ENCODE data around the gene GPRC5A.

Gene GPRC5A

GRCh38 chr12:12889701-12890100 lies 1.7 kb upstream of the GPRC5A start:
- Histone ChIP-seq H3K4me2 (ENCODE audit: low read length) (no peak overlapping the region), H3K4me1 (ENCODE audit: control insufficient read depth, insufficient read depth, low read length) (peaks cover 23% of the 10 kb centered on the region), H3K9me3 (replicated peaks; ENCODE audit: low read length) (no peaks in the 10 kb centered on the region), H3K4me3 (ENCODE audit: low read length) (no peak overlapping the region), H3K9ac (ENCODE audit: low read depth, low read length) (no peak overlapping the region), H3K36me3 (ENCODE audit: insufficient read depth, low read length) (no peaks in the 10 kb centered on the region), H3K27me3 (ENCODE audit: control insufficient read depth, insufficient read depth, low read length) (no peaks in the 10 kb centered on the region)

GRCh38 chr12:12890543-12891079 lies 751 bp upstream of the GPRC5A start:
- Histone ChIP-seq H3K4me3 (ENCODE audit: low read length) (peak overlapping the region; percentile 70), H3K36me3 (ENCODE audit: insufficient read depth, low read length) (no peaks in the 10 kb centered on the region), H3K27me3 (ENCODE audit: control insufficient read depth, insufficient read depth, low read length) (no peaks in the 10 kb centered on the region), H3K9me3 (replicated peaks; ENCODE audit: low read length) (no peaks in the 10 kb centered on the region), H3K4me2 (ENCODE audit: low read length) (peak overlapping the region; percentile 90), H3K9ac (ENCODE audit: low read depth, low read length) (peak overlapping the region; percentile 93), H3K4me1 (ENCODE audit: control insufficient read depth, insufficient read depth, low read length) (peaks cover 28% of the 10 kb centered on the region)

GRCh38 chr12:12891881-12892355 lies 556 bp downstream of the GPRC5A start:
- no peaks in the 10 kb centered on the region for H3K27me3 ChIP-seq (ENCODE audit: control insufficient read depth, insufficient read depth, low read length)
- peak overlapping the region; percentile 70 for H3K4me3 ChIP-seq (ENCODE audit: low read length)
- H3K9me3 ChIP-seq (replicated peaks; ENCODE audit: low read length): no peaks in the 10 kb centered on the region
- peaks cover 38% of the 10 kb centered on the region for H3K4me1 ChIP-seq (ENCODE audit: control insufficient read depth, insufficient read depth, low read length)
- H3K36me3 ChIP-seq (ENCODE audit: insufficient read depth, low read length): no peaks in the 10 kb centered on the region
- peak overlapping the region; percentile 93 for H3K9ac ChIP-seq (ENCODE audit: low read depth, low read length)
- H3K4me2 ChIP-seq (ENCODE audit: low read length): peak overlapping the region; percentile 90

- peak overlapping the region; percentile 90 for H3K4me2 ChIP-seq (ENCODE audit: low read length)
- H3K27me3 ChIP-seq (ENCODE audit: control insufficient read depth, insufficient read depth, low read length): no peaks in the 10 kb centered on the region
- H3K36me3 ChIP-seq (ENCODE audit: insufficient read depth, low read length): no peaks in the 10 kb centered on the region
- peak overlapping the region; percentile 93 for H3K9ac ChIP-seq (ENCODE audit: low read depth, low read length)
- H3K9me3 ChIP-seq (replicated peaks; ENCODE audit: low read length): no peaks in the 10 kb centered on the region
- peak overlapping the region; percentile 70 for H3K4me3 ChIP-seq (ENCODE audit: low read length)
- peaks cover 38% of the 10 kb centered on the region for H3K4me1 ChIP-seq (ENCODE audit: control insufficient read depth, insufficient read depth, low read length)
Measured at GRCh38 chr12:12892681-12893141, 1.3 kb downstream of the GPRC5A start.

- Histone ChIP-seq H3K36me3 (ENCODE audit: insufficient read depth, low read length) (no peaks in the 10 kb centered on the region), H3K4me3 (ENCODE audit: low read length) (peak overlapping the region; percentile 70), H3K4me1 (ENCODE audit: control insufficient read depth, insufficient read depth, low read length) (peaks cover 39% of the 10 kb centered on the region), H3K9ac (ENCODE audit: low read depth, low read length) (no peak overlapping the region), H3K4me2 (ENCODE audit: low read length) (peak overlapping the region; percentile 90), H3K27me3 (ENCODE audit: control insufficient read depth, insufficient read depth, low read length) (no peaks in the 10 kb centered on the region), H3K9me3 (replicated peaks; ENCODE audit: low read length) (no peaks in the 10 kb centered on the region)
Measured at GRCh38 chr12:12893438-12893837, 2.1 kb downstream of the GPRC5A start.

GRCh38 chr12:12896260-12896659 lies 4.9 kb downstream of the GPRC5A start:
- Histone ChIP-seq H3K36me3 (ENCODE audit: insufficient read depth, low read length) (no peaks in the 10 kb centered on the region), H3K4me3 (ENCODE audit: low read length) (no peak overlapping the region), H3K9me3 (replicated peaks; ENCODE audit: low read length) (no peaks in the 10 kb centered on the region), H3K4me1 (ENCODE audit: control insufficient read depth, insufficient read depth, low read length) (peaks cover 53% of the 10 kb centered on the region), H3K9ac (ENCODE audit: low read depth, low read length) (no peak overlapping the region), H3K27me3 (ENCODE audit: control insufficient read depth, insufficient read depth, low read length) (no peaks in the 10 kb centered on the region), H3K4me2 (ENCODE audit: low read length) (peak overlapping the region; percentile 12)

GRCh38 chr12:12897302-12897701 lies 5.9 kb downstream of the GPRC5A start:
- Histone ChIP-seq H3K9ac (ENCODE audit: low read depth, low read length) (no peak overlapping the region), H3K4me3 (ENCODE audit: low read length) (no peak overlapping the region), H3K9me3 (replicated peaks; ENCODE audit: low read length) (no peaks in the 10 kb centered on the region), H3K4me1 (ENCODE audit: control insufficient read depth, insufficient read depth, low read length) (peaks cover 59% of the 10 kb centered on the region), H3K36me3 (ENCODE audit: insufficient read depth, low read length) (no peaks in the 10 kb centered on the region), H3K4me2 (ENCODE audit: low read length) (no peak overlapping the region), H3K27me3 (ENCODE audit: control insufficient read depth, insufficient read depth, low read length) (no peaks in the 10 kb centered on the region)

- no peaks in the 10 kb centered on the region for H3K27me3 ChIP-seq (ENCODE audit: control insufficient read depth, insufficient read depth, low read length)
- H3K9ac ChIP-seq (ENCODE audit: low read depth, low read length): no peak overlapping the region
- H3K36me3 ChIP-seq (ENCODE audit: insufficient read depth, low read length): no peaks in the 10 kb centered on the region
- no peak overlapping the region for H3K4me3 ChIP-seq (ENCODE audit: low read length)
- peaks cover 55% of the 10 kb centered on the region for H3K4me1 ChIP-seq (ENCODE audit: control insufficient read depth, insufficient read depth, low read length)
- no peaks in the 10 kb centered on the region for H3K9me3 ChIP-seq (replicated peaks; ENCODE audit: low read length)
- H3K4me2 ChIP-seq (ENCODE audit: low read length): no peak overlapping the region
Measured at GRCh38 chr12:12898136-12898717, 6.9 kb downstream of the GPRC5A start.

- Histone ChIP-seq H3K4me3 (ENCODE audit: low read length) (no peak overlapping the region), H3K27me3 (ENCODE audit: control insufficient read depth, insufficient read depth, low read length) (no peaks in the 10 kb centered on the region), H3K4me2 (ENCODE audit: low read length) (no peak overlapping the region), H3K9me3 (replicated peaks; ENCODE audit: low read length) (no peaks in the 10 kb centered on the region), H3K4me1 (ENCODE audit: control insufficient read depth, insufficient read depth, low read length) (peaks cover 55% of the 10 kb centered on the region), H3K9ac (ENCODE audit: low read depth, low read length) (no peak overlapping the region), H3K36me3 (ENCODE audit: insufficient read depth, low read length) (no peaks in the 10 kb centered on the region)
Measured at GRCh38 chr12:12898911-12899511, 7.6 kb downstream of the GPRC5A start.

GRCh38 chr12:12899530-12900380 lies 8.4 kb downstream of the GPRC5A start:
- H3K4me3 ChIP-seq (ENCODE audit: low read length): no peak overlapping the region
- no peaks in the 10 kb centered on the region for H3K27me3 ChIP-seq (ENCODE audit: control insufficient read depth, insufficient read depth, low read length)
- H3K9ac ChIP-seq (ENCODE audit: low read depth, low read length): peak overlapping the region; percentile 35
- H3K4me1 ChIP-seq (ENCODE audit: control insufficient read depth, insufficient read depth, low read length): peaks cover 55% of the 10 kb centered on the region
- H3K36me3 ChIP-seq (ENCODE audit: insufficient read depth, low read length): no peaks in the 10 kb centered on the region
- H3K9me3 ChIP-seq (replicated peaks; ENCODE audit: low read length): no peaks in the 10 kb centered on the region
- H3K4me2 ChIP-seq (ENCODE audit: low read length): peak overlapping the region; percentile 47

- Histone ChIP-seq H3K4me2 (ENCODE audit: low read length) (peak overlapping the region; percentile 74), H3K27me3 (ENCODE audit: control insufficient read depth, insufficient read depth, low read length) (no peaks in the 10 kb centered on the region), H3K36me3 (ENCODE audit: insufficient read depth, low read length) (peaks cover 4% of the 10 kb centered on the region), H3K4me1 (ENCODE audit: control insufficient read depth, insufficient read depth, low read length) (peaks cover 49% of the 10 kb centered on the region), H3K4me3 (ENCODE audit: low read length) (peak overlapping the region; percentile 26), H3K9ac (ENCODE audit: low read depth, low read length) (peak overlapping the region; percentile 47), H3K9me3 (replicated peaks; ENCODE audit: low read length) (no peaks in the 10 kb centered on the region)
Measured at GRCh38 chr12:12900786-12901157, 9.4 kb downstream of the GPRC5A start.
